IPS-20b (cell line): Measurements from ENCODE around the gene DPP10.

Source experiments
- H3K27ac ChIP-seq: one replicate; pipeline ENCODE4 v1.5.1; 2013; ENCODE audit warnings: low read length
- H3K27me3 ChIP-seq: 2 replicates; pipeline ENCODE4 v1.6.1; 2013; ENCODE audit warnings: mild to moderate bottlenecking, low read length, inconsistent platforms; ENCODE audit not compliant: insufficient read depth
- H3K36me3 ChIP-seq: 2 replicates; pipeline ENCODE4 v1.6.1; 2013; ENCODE audit warnings: low read depth, mild to moderate bottlenecking, inconsistent platforms, low read length, moderate library complexity; ENCODE audit not compliant: insufficient read depth
- H3K4me1 ChIP-seq: 2 replicates; pipeline ENCODE4 v1.6.1; 2013; ENCODE audit warnings: mild to moderate bottlenecking, control low read depth, inconsistent platforms, low read length, moderate library complexity; ENCODE audit not compliant: insufficient read depth
- H3K4me3 ChIP-seq: 2 replicates; pipeline ENCODE4 v1.5.1; 2013; ENCODE audit warnings: mild to moderate bottlenecking, low read length, inconsistent platforms
- H3K9ac ChIP-seq: 2 replicates; pipeline ENCODE4 v1.6.1; 2013; ENCODE audit warnings: low read depth, mild to moderate bottlenecking, inconsistent platforms, low read length, moderate library complexity
- H3K9me3 ChIP-seq: 2 replicates; pipeline ENCODE4 v1.6.1; 2013; ENCODE audit warnings: mild to moderate bottlenecking, low read depth, low read length, inconsistent platforms; ENCODE audit not compliant: insufficient read depth

Gene DPP10

GRCh38 chr2:114814355-114814754 lies 371.9 kb downstream of the DPP10 start:
- Histone ChIP-seq H3K9me3 (no peaks in the 10 kb centered on the region), H3K36me3 (no peaks in the 10 kb centered on the region), H3K27ac (no peak overlapping the region), H3K4me3 (no peak overlapping the region), H3K4me1 (no peaks in the 10 kb centered on the region), H3K9ac (no peak overlapping the region), H3K27me3 (no peaks in the 10 kb centered on the region)

GRCh38 chr2:114821055-114821454 lies 378.6 kb downstream of the DPP10 start:
- H3K4me1 ChIP-seq, result no peaks in the 10 kb centered on the region
- no peak overlapping the region for H3K9ac ChIP-seq
- no peaks in the 10 kb centered on the region for H3K36me3 ChIP-seq
- H3K27me3 ChIP-seq, result no peaks in the 10 kb centered on the region
- H3K4me3 ChIP-seq, result no peak overlapping the region
- H3K27ac ChIP-seq, result no peak overlapping the region
- peaks cover 17% of the 10 kb centered on the region for H3K9me3 ChIP-seq

GRCh38 chr2:114843963-114844362 lies 401.5 kb downstream of the DPP10 start:
- no peak overlapping the region for H3K4me3 ChIP-seq

GRCh38 chr2:114857196-114857595 lies 414.8 kb downstream of the DPP10 start:
- Histone ChIP-seq H3K4me3 (no peak overlapping the region), H3K36me3 (no peaks in the 10 kb centered on the region), H3K27me3 (no peaks in the 10 kb centered on the region), H3K9ac (no peak overlapping the region), H3K27ac (no peak overlapping the region), H3K4me1 (no peaks in the 10 kb centered on the region; the same call in 1 of the 2 replicates), H3K9me3 (no peaks in the 10 kb centered on the region)

More at GRCh38 chr2:114843963-114844362, 401.5 kb downstream of the DPP10 start:
- H3K9ac ChIP-seq, result no peak overlapping the region
- H3K9me3 ChIP-seq, result no peaks in the 10 kb centered on the region
- H3K27me3 ChIP-seq, result no peaks in the 10 kb centered on the region
- H3K36me3 ChIP-seq, result no peaks in the 10 kb centered on the region
- H3K27ac ChIP-seq, result no peak overlapping the region
- H3K4me1 ChIP-seq, result peaks cover 10% of the 10 kb centered on the region; the same call in 1 of the 2 replicates

- no peaks in the 10 kb centered on the region for H3K27me3 ChIP-seq
- no peak overlapping the region for H3K4me3 ChIP-seq
- H3K9ac ChIP-seq, result no peak overlapping the region
- H3K4me1 ChIP-seq, result no peaks in the 10 kb centered on the region; the same call in 1 of the 2 replicates
- no peaks in the 10 kb centered on the region for H3K9me3 ChIP-seq
- no peaks in the 10 kb centered on the region for H3K36me3 ChIP-seq
- H3K27ac ChIP-seq, result no peak overlapping the region
Measured at GRCh38 chr2:114859726-114860510, 417.5 kb downstream of the DPP10 start.

- Histone ChIP-seq H3K27ac (no peak overlapping the region), H3K4me3 (no peak overlapping the region), H3K36me3 (no peaks in the 10 kb centered on the region), H3K9ac (no peak overlapping the region), H3K4me1 (no peaks in the 10 kb centered on the region), H3K27me3 (no peaks in the 10 kb centered on the region), H3K9me3 (no peaks in the 10 kb centered on the region)
Measured at GRCh38 chr2:114862243-114862642, 419.8 kb downstream of the DPP10 start.

GRCh38 chr2:114864901-114865300 lies 422.5 kb downstream of the DPP10 start:
- H3K4me1 ChIP-seq, result no peaks in the 10 kb centered on the region
- no peaks in the 10 kb centered on the region for H3K36me3 ChIP-seq
- H3K27me3 ChIP-seq, result no peaks in the 10 kb centered on the region
- H3K9ac ChIP-seq, result no peak overlapping the region
- H3K27ac ChIP-seq, result no peak overlapping the region
- no peaks in the 10 kb centered on the region for H3K9me3 ChIP-seq
- no peak overlapping the region for H3K4me3 ChIP-seq

- Histone ChIP-seq H3K27ac (no peak overlapping the region), H3K9ac (no peak overlapping the region), H3K36me3 (no peaks in the 10 kb centered on the region), H3K9me3 (no peaks in the 10 kb centered on the region), H3K4me3 (no peak overlapping the region), H3K27me3 (no peaks in the 10 kb centered on the region), H3K4me1 (no peaks in the 10 kb centered on the region)
Measured at GRCh38 chr2:114880046-114880445, 437.6 kb downstream of the DPP10 start.

- H3K9me3 ChIP-seq, result no peaks in the 10 kb centered on the region
- no peak overlapping the region for H3K27ac ChIP-seq
Measured at GRCh38 chr2:114919985-114920384, 477.5 kb downstream of the DPP10 start.

GRCh38 chr2:114922076-114922475 lies 479.6 kb downstream of the DPP10 start:
- no peaks in the 10 kb centered on the region for H3K36me3 ChIP-seq
- no peak overlapping the region for H3K4me3 ChIP-seq
- H3K9ac ChIP-seq, result no peak overlapping the region
- no peaks in the 10 kb centered on the region for H3K27me3 ChIP-seq
- no peaks in the 10 kb centered on the region for H3K9me3 ChIP-seq
- no peak overlapping the region for H3K27ac ChIP-seq
- no peaks in the 10 kb centered on the region for H3K4me1 ChIP-seq

More at GRCh38 chr2:114919985-114920384, 477.5 kb downstream of the DPP10 start:
- Histone ChIP-seq H3K36me3 (no peaks in the 10 kb centered on the region), H3K4me3 (no peak overlapping the region), H3K9ac (no peak overlapping the region), H3K4me1 (no peaks in the 10 kb centered on the region), H3K27me3 (no peaks in the 10 kb centered on the region)

GRCh38 chr2:114925296-114926255 lies 483.1 kb downstream of the DPP10 start:
- Histone ChIP-seq H3K4me1 (no peaks in the 10 kb centered on the region), H3K9me3 (peaks cover 18% of the 10 kb centered on the region), H3K36me3 (no peaks in the 10 kb centered on the region), H3K27me3 (no peaks in the 10 kb centered on the region), H3K9ac (no peak overlapping the region), H3K27ac (no peak overlapping the region), H3K4me3 (no peak overlapping the region)
